Measurements from ENCODE around the gene MYOD1.
A peak's percentile ranks its signal among the peaks of the same experiment; 100 is the strongest.

The MYOD1 gene

DNA sequence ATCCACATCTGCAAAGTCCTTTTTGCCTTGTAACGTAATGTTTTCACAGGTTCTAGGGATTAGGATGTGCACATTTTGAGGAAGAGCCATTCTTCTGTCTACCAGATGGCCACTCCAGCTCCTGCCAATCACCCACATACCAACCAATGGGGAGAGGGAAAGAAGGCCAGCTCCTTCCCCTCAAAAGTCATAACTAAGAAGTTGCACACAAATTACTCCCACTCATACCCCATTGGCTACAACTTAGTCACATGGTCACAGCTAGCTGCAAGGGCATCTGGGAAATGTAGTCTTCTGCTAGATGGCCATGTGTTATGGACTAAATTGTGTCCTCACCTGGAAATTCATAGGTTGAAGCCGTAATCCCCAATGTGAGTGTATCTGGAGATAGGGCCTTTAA is 15.4 kb upstream of the MYOD1 start:
- no peak for DNase-seq

- DNase-seq = no peak
These were observed 11.5 kb upstream of the MYOD1 start for GRCh38 chr11:17707830-17708229.

GRCh38 chr11:17711836-17712235 is 7.5 kb upstream of the MYOD1 start:
- DNase-seq = no peak

DNA sequence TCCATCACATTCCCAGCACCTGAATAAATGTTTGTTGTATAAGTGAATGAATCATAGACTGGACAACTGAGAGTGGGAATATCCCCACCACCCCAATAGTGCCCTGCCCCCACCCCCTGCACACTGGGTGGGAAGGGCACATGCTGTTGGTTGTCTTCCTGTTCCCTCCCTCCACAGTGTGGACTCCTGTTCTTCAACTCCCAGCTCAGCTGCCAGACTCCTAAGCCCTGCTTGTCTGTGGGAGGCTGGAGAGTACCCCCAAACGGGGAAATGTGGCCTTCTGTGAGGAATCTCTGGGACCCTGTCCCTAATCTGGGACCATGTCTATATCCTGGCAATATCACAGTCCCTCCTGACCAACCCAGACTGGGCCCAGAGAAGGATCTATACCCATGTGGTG is 5.5 kb upstream of the MYOD1 start:
- DNase-seq = no peak

- DNase-seq = no peak
These were observed 5.0 kb upstream of the MYOD1 start for GRCh38 chr11:17714356-17714854.

DNA sequence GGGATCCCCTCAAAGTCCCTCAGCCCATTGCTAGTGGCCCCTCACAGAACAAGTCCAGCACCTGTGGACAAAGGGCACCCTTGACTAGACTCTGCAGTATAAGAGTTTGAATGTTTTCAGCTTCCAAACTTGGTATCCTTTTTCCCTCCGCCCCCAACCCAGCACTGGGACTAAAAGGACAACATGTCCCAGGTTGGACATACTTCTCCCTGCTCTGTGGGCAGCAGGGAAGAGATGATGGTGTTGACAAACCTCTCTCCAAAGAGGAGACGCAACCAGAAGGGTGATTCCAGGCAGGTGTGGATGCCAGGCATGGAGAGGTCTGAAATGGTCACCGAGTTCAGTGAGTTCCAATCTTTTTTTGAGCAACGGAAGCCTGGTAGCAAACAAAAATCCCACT is 4.5 kb upstream of the MYOD1 start:
- DNase-seq = no peak

DNA sequence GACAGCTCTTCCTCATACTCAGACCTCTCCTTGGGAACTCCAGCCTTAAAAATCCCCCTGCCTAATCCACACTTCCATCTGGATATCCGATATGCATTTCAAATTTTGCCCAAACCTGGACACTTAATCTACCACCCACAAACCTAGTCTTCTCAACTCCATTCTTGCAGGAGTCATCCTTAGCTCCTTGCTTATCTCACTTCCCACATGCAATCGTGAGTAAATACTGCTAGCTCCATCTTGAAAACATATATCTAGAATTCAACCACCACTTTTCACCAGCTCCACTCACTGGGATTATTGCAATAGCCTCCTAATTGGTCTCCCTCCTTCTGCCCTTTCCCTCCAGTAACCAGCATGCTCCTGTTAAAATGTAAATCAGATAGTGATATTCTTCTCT is 2.6 kb upstream of the MYOD1 start:
- DNase-seq = no peak

DNA sequence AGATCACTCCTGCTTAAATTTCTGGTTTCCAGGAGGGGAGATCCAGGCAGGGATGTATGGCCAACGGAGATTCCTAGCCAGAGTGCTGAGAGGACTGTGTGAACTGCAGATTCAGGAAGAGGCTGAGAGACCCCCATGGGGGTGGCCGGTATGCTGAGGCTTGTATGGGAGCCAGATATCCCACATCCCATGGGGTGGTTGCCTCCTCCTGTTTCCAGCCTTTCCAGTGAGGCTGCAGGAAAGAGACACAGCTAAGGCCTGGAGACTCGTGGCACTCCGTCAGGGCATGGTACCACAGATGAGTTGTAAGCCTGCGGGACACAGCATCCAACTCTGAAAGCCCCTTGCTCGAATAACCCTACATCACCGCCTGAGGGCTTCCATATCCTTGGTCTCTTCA is 1.4 kb upstream of the MYOD1 start:
- no peak for DNase-seq

DNA sequence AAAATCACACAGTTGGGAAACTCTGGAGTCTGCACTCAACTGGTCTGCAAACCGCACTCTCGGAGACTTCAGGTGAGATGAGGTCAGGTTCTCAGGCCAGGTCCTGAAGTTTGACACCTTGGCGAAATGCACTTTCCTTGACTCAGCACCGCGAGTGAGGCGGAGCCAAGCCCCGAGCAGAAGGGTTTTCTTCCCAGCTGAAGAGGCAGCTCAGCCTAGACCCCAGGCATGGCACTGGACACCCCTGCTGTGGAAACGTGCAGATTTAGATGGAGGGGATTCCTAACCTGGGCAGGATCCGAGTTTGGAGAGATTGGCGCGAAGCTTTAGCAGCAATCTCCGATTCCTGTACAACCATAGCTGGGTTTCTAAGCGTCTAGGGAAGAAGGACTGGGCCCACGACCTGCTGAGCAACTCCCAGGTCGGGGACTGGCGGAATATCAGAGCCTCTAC is 835 bp upstream of the MYOD1 start:
- DNase-seq = no peak

- no peak for DNase-seq
These were observed 796 bp downstream of the MYOD1 start for GRCh38 chr11:17719938-17720795.

GRCh38 chr11:17720796-17721171 is 1.4 kb downstream of the MYOD1 start:
- DNase-seq = no peak

DNA sequence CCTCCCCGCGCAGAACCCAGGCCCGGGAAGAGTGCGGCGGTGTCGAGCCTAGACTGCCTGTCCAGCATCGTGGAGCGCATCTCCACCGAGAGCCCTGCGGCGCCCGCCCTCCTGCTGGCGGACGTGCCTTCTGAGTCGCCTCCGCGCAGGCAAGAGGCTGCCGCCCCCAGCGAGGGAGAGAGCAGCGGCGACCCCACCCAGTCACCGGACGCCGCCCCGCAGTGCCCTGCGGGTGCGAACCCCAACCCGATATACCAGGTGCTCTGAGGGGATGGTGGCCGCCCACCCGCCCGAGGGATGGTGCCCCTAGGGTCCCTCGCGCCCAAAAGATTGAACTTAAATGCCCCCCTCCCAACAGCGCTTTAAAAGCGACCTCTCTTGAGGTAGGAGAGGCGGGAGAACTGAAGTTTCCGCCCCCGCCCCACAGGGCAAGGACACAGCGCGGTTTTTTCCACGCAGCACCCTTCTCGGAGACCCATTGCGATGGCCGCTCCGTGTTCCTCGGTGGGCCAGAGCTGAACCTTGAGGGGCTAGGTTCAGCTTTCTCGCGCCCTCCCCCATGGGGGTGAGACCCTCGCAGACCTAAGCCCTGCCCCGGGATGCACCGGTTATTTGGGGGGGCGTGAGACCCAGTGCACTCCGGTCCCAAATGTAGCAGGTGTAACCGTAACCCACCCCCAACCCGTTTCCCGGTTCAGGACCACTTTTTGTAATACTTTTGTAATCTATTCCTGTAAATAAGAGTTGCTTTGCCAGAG is 2.0 kb downstream of the MYOD1 start:
- DNase-seq = no peak

GRCh38 chr11:17722000-17722643 is 2.8 kb downstream of the MYOD1 start:
- DNase-seq = no peak

GRCh38 chr11:17724020-17724908 is 4.9 kb downstream of the MYOD1 start:
- no peak for DNase-seq

DNA sequence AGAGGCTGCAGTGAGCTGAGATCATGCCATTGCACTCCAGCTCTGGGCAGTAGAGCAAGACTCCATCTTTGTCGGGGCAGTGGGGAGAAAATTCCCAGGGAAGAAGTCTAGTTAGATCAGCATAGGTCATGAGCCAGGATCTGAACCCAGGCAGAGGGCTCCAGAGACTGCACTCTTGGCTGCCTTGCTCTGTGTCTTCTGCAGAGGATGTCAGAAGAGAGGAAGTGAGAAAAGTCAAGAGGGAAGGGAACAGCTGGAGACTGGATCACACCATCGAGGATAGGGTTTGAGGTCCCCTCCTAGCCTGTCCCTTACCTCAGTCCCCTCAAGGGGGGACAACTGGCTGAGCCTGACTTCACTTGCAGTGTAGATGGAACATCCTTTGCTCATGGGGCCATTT is 5.8 kb downstream of the MYOD1 start:
- no peak for DNase-seq

GRCh38 chr11:17730137-17730536 is 10.8 kb downstream of the MYOD1 start:
- no peak for DNase-seq

- peak; percentile 81 to 82 for DNase-seq
These were observed 11.5 kb downstream of the MYOD1 start for GRCh38 chr11:17730608-17731462.

DNA sequence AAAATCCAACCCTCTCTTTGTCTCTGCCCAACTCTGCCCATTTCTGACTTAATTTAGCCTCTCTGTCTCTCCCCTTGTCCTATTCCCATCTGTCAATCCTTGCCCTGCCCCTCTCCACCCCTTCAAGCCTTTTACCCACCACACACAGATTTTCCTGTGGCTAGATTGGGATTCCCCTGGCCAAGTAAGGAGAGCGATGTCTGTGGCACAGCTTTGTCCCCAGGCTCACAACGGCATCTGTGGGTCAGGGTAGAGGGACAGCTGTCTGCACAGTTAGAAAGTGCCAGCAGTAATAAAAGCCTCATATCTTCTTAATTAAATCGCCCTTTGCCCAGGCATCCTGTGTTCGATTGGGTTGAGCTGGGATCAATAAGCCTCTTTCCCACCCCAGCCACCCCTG is 13.9 kb downstream of the MYOD1 start:
- DNase-seq = no peak

DNA sequence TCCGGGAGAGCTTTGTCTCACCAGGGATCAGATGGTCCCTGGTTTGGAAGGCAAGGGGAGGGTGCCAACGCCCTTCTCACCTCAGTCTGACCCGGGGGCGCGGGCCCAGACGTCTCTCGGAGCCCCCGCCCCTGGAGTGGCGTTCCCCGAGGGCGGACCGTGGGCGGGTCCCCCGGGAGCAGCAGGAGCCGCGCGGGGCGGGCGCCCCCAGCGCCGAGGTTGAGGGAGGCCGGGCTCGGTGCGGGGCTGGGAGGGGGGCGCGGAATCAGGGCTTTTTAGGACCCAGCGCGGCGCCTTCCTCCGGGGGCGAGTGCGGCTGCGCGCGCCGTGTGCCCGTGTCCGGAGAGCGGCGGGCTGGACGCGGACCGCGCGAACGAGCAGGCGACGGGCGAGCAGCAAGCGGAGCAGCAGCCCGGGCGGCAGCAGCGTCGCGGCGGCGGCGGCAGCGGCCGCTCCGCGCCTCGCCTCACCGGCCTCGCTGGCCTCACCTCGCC is 15.1 kb downstream of the MYOD1 start, which contains the start of gene KCNC1:
KCNC1 (plus strand) TSS at position 364 of the 494 bp plus-strand sequence. CDS start 1,222 bp downstream, outside the sequence.
- peak; percentile 43 to 73 for DNase-seq

DNA sequence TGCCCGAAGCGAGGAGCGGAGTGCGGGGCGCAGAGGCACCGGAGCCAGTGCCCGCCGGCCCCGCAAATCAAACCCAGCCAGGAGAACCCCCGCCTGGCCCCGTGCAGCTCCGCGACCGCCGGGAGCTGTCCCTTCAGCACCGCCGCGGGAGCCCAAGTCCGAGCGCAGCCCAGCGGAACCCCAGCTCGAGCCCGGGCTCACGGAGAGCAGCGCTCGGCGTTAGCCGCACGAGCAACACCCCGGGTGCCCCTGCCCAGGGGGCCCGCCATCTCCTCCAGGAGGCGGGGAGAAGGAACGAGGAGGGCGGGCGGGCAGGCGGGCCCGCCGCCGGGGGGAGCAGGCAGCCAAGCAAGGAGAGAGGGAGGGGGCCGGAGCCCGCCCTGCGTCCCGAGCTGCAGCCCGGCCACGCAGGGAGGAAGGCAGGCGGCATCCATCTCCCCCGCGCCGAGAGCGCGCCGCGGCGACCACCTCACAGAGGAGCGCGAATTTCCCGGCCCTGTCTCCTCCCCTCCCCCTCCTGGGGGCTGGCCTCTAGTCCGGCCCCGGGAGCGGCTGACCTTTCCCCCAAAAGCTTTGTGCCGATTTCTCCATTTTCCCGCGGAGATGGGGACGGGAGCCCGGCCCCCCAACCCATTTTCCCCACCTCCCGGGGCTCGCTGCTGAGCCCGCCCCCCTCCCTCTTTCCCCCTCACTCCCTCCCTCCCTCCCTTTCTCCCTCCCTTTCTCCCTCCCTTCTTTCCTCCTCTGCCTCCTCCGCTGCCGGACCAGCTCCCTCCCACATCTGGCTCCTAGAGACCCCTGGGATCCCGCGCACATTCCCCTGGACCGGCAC is 15.8 kb downstream of the MYOD1 start:
- no peak for DNase-seq
